Measurements from ENCODE around the gene CHL1. TPM values are rescaled to one million over a fixed set of nuclear protein-coding genes. Genes with fewer than 3 reads are reported as not detected.
"Not testable (repeated sequence)": the region's sequence is repeated elsewhere in the genome, so short reads cannot be mapped to it uniquely, and the experiment has no call there.

Gene CHL1
- total RNA-seq, 1 donor from 2014 or later = 0.45 TPM

GRCh38 chr3:330494-331115 lies 134.0 kb downstream of the CHL1 start:
- DNase-seq (ENCODE audit: low spot score) (no peak), ATAC-seq (no peak)

- ATAC-seq = no peak
- DNase-seq (ENCODE audit: low spot score) = no peak
Measured at GRCh38 chr3:331881-332280, 135.3 kb downstream of the CHL1 start.

GRCh38 chr3:332701-333100 lies 136.1 kb downstream of the CHL1 start:
- ATAC-seq (no peak), DNase-seq (ENCODE audit: low spot score) (no peak)

GRCh38 chr3:335240-335639 lies 138.7 kb downstream of the CHL1 start:
- no peak for DNase-seq (ENCODE audit: low spot score)

GRCh38 chr3:339351-339750 lies 142.8 kb downstream of the CHL1 start:
- no peak for ATAC-seq

More at GRCh38 chr3:335240-335639, 138.7 kb downstream of the CHL1 start:
- no peak for ATAC-seq

GRCh38 chr3:341998-342397 lies 145.4 kb downstream of the CHL1 start:
- ATAC-seq (no peak), DNase-seq (ENCODE audit: low spot score) (no peak)

More at GRCh38 chr3:339351-339750, 142.8 kb downstream of the CHL1 start:
- no peak for DNase-seq (ENCODE audit: low spot score)

GRCh38 chr3:346186-346585 lies 149.6 kb downstream of the CHL1 start:
- DNase-seq (ENCODE audit: low spot score) (no peak), ATAC-seq (no peak)

GRCh38 chr3:347581-347980 lies 151.0 kb downstream of the CHL1 start:
- DNase-seq (ENCODE audit: low spot score) (no peak), ATAC-seq (no peak)

GRCh38 chr3:350871-351371 lies 154.4 kb downstream of the CHL1 start:
- ATAC-seq (no peak), DNase-seq (ENCODE audit: low spot score) (no peak)

- no peak for DNase-seq (ENCODE audit: low spot score)
- ATAC-seq = no peak
Measured at GRCh38 chr3:352599-352998, 156.0 kb downstream of the CHL1 start.

- ATAC-seq = no peak
- DNase-seq (ENCODE audit: low spot score) = no peak
Measured at GRCh38 chr3:353191-353739, 156.7 kb downstream of the CHL1 start.

GRCh38 chr3:354432-354831 lies 157.9 kb downstream of the CHL1 start:
- ATAC-seq (peak; percentile 85), DNase-seq (ENCODE audit: low spot score) (no peak)

- no peak for DNase-seq (ENCODE audit: low spot score)
- ATAC-seq = no peak
Measured at GRCh38 chr3:355622-356021, 159.1 kb downstream of the CHL1 start.

GRCh38 chr3:356952-357351 lies 160.4 kb downstream of the CHL1 start:
- DNase-seq (ENCODE audit: low spot score) (no peak), ATAC-seq (peak; percentile 36)

- DNase-seq (ENCODE audit: low spot score) (no peak), ATAC-seq (no peak)
Measured at GRCh38 chr3:359672-360071, 163.1 kb downstream of the CHL1 start.

- DNase-seq (ENCODE audit: low spot score) (no peak), ATAC-seq (no peak)
Measured at GRCh38 chr3:362681-363338, 166.2 kb downstream of the CHL1 start.

- DNase-seq (ENCODE audit: low spot score) (no peak), ATAC-seq (peak; percentile 64)
Measured at GRCh38 chr3:364287-364686, 167.7 kb downstream of the CHL1 start.

- no peak for ATAC-seq
- DNase-seq (ENCODE audit: low spot score) = no peak
Measured at GRCh38 chr3:365268-365667, 168.7 kb downstream of the CHL1 start.

- not testable (repeated sequence) for ATAC-seq; DNase-seq (ENCODE audit: low spot score)
Measured at GRCh38 chr3:366253-366652, 169.7 kb downstream of the CHL1 start.

- ATAC-seq = no peak
- DNase-seq (ENCODE audit: low spot score) = no peak
Measured at GRCh38 chr3:373193-373779, 176.7 kb downstream of the CHL1 start.

GRCh38 chr3:374459-374858 lies 177.9 kb downstream of the CHL1 start:
- ATAC-seq = peak; percentile 80
- no peak for DNase-seq (ENCODE audit: low spot score)

- ATAC-seq (peak; percentile 75), DNase-seq (ENCODE audit: low spot score) (no peak)
Measured at GRCh38 chr3:377158-377561, 180.6 kb downstream of the CHL1 start.
